22Rv1 (cell line): ENCODE measurements around the gene PREX1.

Experiments used
- CTCF ChIP-seq: fragments of 450-650 bp; IDR thresholded peaks from 2 replicates; pipeline ENCODE4 v1.5.1; 2017; ENCODE audit warnings: mild to moderate bottlenecking
- ZFX ChIP-seq: fragments of 450-650 bp; IDR thresholded peaks from 2 replicates; pipeline ENCODE4 v1.6.1; 2017; ENCODE audit warnings: antibody characterized with exemption, borderline replicate concordance

DNA sequence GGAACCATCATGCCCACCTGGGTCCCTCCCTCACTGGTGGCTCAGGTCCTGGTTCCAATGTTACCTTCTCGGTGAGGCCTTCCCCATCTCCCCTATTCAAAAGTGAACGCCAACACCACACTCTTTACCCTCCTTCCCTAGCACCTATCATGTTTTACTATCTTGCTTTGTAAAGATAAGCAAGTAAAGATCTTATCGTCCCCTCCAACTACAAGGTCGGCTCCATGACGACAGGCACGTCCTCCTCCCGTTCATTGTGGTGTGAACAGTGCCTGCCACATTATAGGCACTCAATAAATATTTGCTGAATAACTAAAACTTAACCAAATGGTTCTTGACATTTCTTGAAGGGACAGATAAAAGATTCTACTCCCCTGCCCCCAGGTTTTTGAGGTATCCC is 147.1 kb downstream of the PREX1 start:
- TF ChIP-seq CTCF (no peak), ZFX (no peak)
